ENCODE results near the gene MINDY3. TPM values are rescaled to one million over a fixed set of nuclear protein-coding genes. Genes with fewer than 3 reads are reported as not detected.

MINDY3 gene
- polyA plus RNA-seq, 2 donors = 11.2 to 17.2 TPM

DNA sequence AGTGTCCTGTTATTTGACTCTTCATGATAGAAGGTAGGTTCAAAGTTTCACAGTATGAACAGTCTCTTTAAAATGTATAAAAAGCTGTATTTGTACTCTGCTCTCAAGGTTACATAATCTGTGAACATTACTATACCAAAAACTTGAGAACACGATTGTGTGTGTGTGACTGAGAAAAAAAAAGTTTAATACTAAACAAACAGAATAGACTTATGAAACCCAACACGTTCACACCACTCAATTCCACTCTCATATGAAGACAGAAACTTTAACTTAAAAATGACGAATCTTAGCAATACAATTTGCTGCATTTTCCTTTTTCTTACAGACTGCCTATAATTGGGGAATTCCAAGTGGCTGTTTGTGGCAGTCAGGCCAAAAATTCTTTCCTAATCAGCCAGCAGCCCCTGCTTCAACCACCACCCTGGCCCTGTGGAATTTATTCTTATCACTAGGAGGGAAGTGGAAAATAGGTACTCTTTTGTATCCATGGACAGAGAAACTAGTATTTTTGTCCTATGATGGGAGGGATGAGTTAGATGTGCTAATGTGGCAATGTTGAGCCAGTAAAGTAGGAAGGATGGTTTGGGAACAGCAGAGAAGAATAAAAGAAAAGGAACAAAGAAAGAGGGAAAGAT lies 42.8 kb downstream of the MINDY3 start:
- Histone ChIP-seq H3K4me3 (ENCODE audit: low read depth in 1 of 2, low read length in 2 of 2) (no peak overlapping the region), H3K4me1 (ENCODE audit: control insufficient read depth in 2 of 2, insufficient read depth in 2 of 2, low read length in 1 of 2) (no peaks in the 10 kb centered on the region), H3K36me3 (ENCODE audit: control insufficient read depth in 2 of 2, insufficient read depth in 2 of 2, low read length in 1 of 2) (peaks cover 3 to 6% of the 10 kb centered on the region in 2 donors), H3K9me3 (ENCODE audit: control insufficient read depth in 2 of 2, insufficient read depth in 1 of 2, low read depth in 1 of 2, low read length in 1 of 2) (no peaks in the 10 kb centered on the region), H3K27ac (ENCODE audit: low read depth in 2 of 2, low read length in 1 of 2) (no peak overlapping the region), H3K27me3 (ENCODE audit: control insufficient read depth in 1 of 2, insufficient read depth in 2 of 2, low read length in 2 of 2) (no peaks in the 10 kb centered on the region)
- 47 to 52% methylated on average over 3 of the region's 3 CpGs for WGBS, 2 donors

DNA sequence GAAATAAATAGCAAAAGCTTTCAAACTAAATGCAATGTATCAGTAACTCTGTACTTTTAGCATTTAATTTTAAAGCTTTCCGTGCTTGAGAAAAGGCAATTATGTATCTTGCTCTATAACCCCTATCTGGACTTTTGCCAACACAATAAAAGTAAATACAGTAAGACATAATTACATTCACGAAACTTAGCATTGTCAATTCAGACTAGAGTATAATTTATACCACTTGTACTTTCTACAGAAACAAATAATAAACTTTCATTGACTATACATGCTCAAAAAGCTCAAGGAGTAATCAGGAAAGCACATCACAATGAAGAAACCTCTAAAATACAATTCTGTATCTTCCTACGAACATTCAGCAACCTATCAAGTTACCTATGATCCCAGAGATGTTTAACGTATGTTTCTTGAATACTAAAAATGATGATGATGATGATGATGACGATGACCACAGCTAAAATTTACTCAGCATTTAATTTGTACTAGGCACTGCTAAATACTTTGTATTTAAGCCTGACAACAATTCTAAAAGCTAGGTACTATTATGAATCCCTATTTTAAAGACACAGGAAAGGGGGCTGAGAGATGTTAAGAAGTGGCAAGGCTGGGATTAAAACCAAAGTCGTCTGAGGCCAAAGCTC lies 44.9 kb downstream of the MINDY3 start:
- 84 to 85% methylated on average over 6 of the region's 6 CpGs for WGBS, 2 donors

DNA sequence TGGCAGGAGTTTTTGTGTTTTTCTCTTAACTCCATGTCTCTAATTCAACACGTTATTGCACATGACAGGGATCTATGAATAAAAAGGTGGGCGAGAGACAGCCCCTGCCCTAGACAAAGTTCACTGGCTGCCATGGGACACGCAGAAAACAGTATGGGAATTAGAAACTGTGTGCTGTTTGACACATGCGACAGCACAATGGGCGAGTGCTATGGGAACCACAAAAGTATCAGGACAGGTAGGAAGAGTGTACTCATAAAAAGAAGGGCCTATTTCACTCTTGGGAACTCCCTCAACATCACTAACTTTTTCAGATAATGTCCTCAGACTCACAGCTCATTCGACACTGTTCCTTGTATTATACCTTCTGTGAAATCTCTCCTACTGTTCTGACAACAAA lies 45.7 kb downstream of the MINDY3 start:
- Histone ChIP-seq H3K4me1 (ENCODE audit: control insufficient read depth in 2 of 2, insufficient read depth in 2 of 2, low read length in 1 of 2) (no peaks in the 10 kb centered on the region), H3K9me3 (ENCODE audit: control insufficient read depth in 2 of 2, insufficient read depth in 1 of 2, low read depth in 1 of 2, low read length in 1 of 2) (no peaks in the 10 kb centered on the region), H3K36me3 (ENCODE audit: control insufficient read depth in 2 of 2, insufficient read depth in 2 of 2, low read length in 1 of 2) (peaks cover 2 to 3% of the 10 kb centered on the region in 2 donors), H3K27me3 (ENCODE audit: control insufficient read depth in 1 of 2, insufficient read depth in 2 of 2, low read length in 2 of 2) (no peaks in the 10 kb centered on the region), H3K27ac (ENCODE audit: low read depth in 2 of 2, low read length in 1 of 2) (no peak overlapping the region), H3K4me3 (ENCODE audit: low read depth in 1 of 2, low read length in 2 of 2) (no peak overlapping the region)
- WGBS, 2 donors = 85 to 88% methylated on average over 6 of the region's 6 CpGs

More for the DNA sequence above, 44.9 kb downstream of the MINDY3 start:
- Histone ChIP-seq H3K36me3 (ENCODE audit: control insufficient read depth in 2 of 2, insufficient read depth in 2 of 2, low read length in 1 of 2) (peaks cover 3 to 4% of the 10 kb centered on the region in 2 donors), H3K9me3 (ENCODE audit: control insufficient read depth in 2 of 2, insufficient read depth in 1 of 2, low read depth in 1 of 2, low read length in 1 of 2) (no peaks in the 10 kb centered on the region), H3K27ac (ENCODE audit: low read depth in 2 of 2, low read length in 1 of 2) (no peak overlapping the region), H3K27me3 (ENCODE audit: control insufficient read depth in 1 of 2, insufficient read depth in 2 of 2, low read length in 2 of 2) (no peaks in the 10 kb centered on the region), H3K4me1 (ENCODE audit: control insufficient read depth in 2 of 2, insufficient read depth in 2 of 2, low read length in 1 of 2) (no peaks in the 10 kb centered on the region), H3K4me3 (ENCODE audit: low read depth in 1 of 2, low read length in 2 of 2) (no peak overlapping the region)

DNA sequence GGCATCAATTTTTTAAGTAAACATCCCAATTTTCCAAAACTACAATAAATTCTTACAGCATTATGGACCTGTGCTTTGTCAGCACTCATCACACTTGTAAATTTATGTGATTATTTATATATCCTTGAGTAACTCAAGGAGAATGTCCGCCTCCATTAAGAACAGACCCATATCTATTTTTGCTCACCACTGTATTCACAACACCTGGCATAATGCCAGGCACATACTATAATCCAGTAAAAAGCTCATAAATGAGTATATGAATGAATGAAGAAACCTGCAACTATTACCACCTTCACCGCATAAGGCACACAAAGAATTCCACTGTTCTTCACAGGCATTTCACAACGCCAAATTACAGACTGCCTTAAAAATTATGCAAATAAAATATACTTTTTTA lies 46.9 kb downstream of the MINDY3 start:
- H3K36me3 ChIP-seq (ENCODE audit: control insufficient read depth in 2 of 2, insufficient read depth in 2 of 2, low read length in 1 of 2) = no peaks in the 10 kb centered on the region
- H3K9me3 ChIP-seq (ENCODE audit: control insufficient read depth in 2 of 2, insufficient read depth in 1 of 2, low read depth in 1 of 2, low read length in 1 of 2) = no peaks in the 10 kb centered on the region
- no peak overlapping the region for H3K27ac ChIP-seq (ENCODE audit: low read depth in 2 of 2, low read length in 1 of 2)
- WGBS, 2 donors = 93 to 96% methylated on average over 3 of the region's 3 CpGs
- no peaks in the 10 kb centered on the region for H3K27me3 ChIP-seq (ENCODE audit: control insufficient read depth in 1 of 2, insufficient read depth in 2 of 2, low read length in 2 of 2)
- no peaks in the 10 kb centered on the region for H3K4me1 ChIP-seq (ENCODE audit: control insufficient read depth in 2 of 2, insufficient read depth in 2 of 2, low read length in 1 of 2)
- H3K4me3 ChIP-seq (ENCODE audit: low read depth in 1 of 2, low read length in 2 of 2) = no peak overlapping the region

DNA sequence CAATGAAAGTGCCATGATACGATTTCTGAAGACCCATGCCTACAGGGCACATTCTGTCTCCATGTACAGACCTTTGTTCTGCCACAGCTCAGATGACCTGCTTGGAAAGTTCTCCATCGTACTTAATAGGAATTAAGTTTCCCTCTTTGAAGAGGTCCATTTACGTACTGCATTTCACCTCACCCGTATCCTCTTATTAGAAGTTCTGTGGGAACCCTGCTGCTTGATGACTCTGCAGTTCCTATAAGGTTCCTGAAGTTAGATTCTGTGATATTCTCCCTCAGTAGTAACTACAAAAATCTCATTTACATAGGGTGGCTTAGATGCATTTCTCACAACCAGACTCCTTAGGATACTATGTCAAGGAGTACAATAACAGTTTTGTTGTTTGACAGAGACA lies 50.9 kb downstream of the MINDY3 start:
- Histone ChIP-seq H3K27ac (ENCODE audit: low read depth in 2 of 2, low read length in 1 of 2) (no peak overlapping the region), H3K4me3 (ENCODE audit: low read depth in 1 of 2, low read length in 2 of 2) (no peak overlapping the region), H3K4me1 (ENCODE audit: control insufficient read depth in 2 of 2, insufficient read depth in 2 of 2, low read length in 1 of 2) (no peaks in the 10 kb centered on the region), H3K9me3 (ENCODE audit: control insufficient read depth in 2 of 2, insufficient read depth in 1 of 2, low read depth in 1 of 2, low read length in 1 of 2) (no peaks in the 10 kb centered on the region), H3K36me3 (ENCODE audit: control insufficient read depth in 2 of 2, insufficient read depth in 2 of 2, low read length in 1 of 2) (peaks cover 3 to 5% of the 10 kb centered on the region in 2 donors), H3K27me3 (ENCODE audit: control insufficient read depth in 1 of 2, insufficient read depth in 2 of 2, low read length in 2 of 2) (no peaks in the 10 kb centered on the region)
- WGBS, 2 donors = 90 to 94% methylated on average over 4 of the region's 4 CpGs

DNA sequence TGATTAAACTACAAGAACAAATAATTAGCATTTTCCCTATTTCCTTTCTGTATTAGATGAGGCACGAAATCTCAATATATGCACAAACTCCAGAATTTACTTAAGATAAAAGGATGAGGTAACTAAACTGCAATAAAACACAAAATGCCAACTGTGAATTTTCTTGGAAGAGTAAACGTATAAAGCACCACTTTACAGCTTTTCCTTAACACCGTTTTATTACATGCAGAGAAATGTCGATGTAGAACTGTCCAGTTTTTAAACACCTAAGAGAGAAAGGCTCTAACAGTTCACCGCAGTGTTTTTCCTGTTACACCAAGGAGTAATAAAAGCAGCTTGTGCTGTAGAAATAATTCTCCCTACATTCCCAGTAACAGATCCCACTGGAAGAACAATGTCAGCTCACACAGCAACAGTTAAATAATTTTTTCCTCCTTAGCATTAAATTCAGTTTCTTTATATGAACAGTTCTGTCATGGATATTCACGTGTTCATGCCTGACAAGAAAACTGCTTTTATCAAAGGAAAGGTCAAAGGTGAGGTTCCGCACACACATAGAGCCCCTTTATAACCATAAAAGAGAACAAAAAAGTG lies 52.0 kb downstream of the MINDY3 start:
- no peak overlapping the region for H3K4me3 ChIP-seq (ENCODE audit: low read depth in 1 of 2, low read length in 2 of 2)
- no peaks in the 10 kb centered on the region for H3K4me1 ChIP-seq (ENCODE audit: control insufficient read depth in 2 of 2, insufficient read depth in 2 of 2, low read length in 1 of 2)
- WGBS, 2 donors = 81 to 87% methylated on average over 7 of the region's 7 CpGs
- no peaks in the 10 kb centered on the region for H3K9me3 ChIP-seq (ENCODE audit: control insufficient read depth in 2 of 2, insufficient read depth in 1 of 2, low read depth in 1 of 2, low read length in 1 of 2)
- no peak overlapping the region for H3K27ac ChIP-seq (ENCODE audit: low read depth in 2 of 2, low read length in 1 of 2)
- no peaks in the 10 kb centered on the region for H3K27me3 ChIP-seq (ENCODE audit: control insufficient read depth in 1 of 2, insufficient read depth in 2 of 2, low read length in 2 of 2)
- peaks cover 3 to 5% of the 10 kb centered on the region in 2 donors for H3K36me3 ChIP-seq (ENCODE audit: control insufficient read depth in 2 of 2, insufficient read depth in 2 of 2, low read length in 1 of 2)

DNA sequence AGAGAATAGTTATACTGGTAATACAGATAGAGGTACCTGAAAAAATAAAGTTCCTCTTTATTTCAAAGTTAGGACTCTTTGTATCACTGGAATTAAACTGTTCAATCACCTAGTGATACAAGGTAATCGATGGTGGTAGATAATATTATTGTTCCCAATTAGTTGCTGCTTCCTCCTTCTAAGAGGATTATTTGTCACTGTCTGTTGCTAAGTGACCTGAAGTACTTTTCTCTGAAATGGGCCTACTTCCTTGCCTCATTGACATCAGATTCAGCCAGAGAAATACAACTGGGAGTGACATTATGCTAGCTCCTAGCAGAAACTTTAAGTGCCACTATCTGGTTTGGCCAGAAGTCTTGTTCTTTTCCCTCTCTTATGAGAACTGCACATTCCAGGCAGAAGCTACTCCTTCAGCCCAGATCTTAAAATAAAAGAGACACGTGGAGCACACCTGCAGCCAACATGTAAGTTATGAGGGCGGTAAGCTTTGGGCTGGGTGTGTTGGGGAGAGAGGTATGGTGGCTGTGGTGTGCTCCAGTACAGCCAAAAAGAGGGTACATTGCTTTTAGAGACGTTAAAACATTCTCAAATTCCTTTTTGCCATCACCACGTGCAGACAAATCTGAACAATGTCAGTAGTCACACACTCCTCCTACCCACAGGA lies 54.8 kb downstream of the MINDY3 start:
- Histone ChIP-seq H3K27me3 (ENCODE audit: control insufficient read depth in 1 of 2, insufficient read depth in 2 of 2, low read length in 2 of 2) (no peaks in the 10 kb centered on the region), H3K9me3 (ENCODE audit: control insufficient read depth in 2 of 2, insufficient read depth in 1 of 2, low read depth in 1 of 2, low read length in 1 of 2) (no peaks in the 10 kb centered on the region), H3K4me3 (ENCODE audit: low read depth in 1 of 2, low read length in 2 of 2) (no peak overlapping the region), H3K4me1 (ENCODE audit: control insufficient read depth in 2 of 2, insufficient read depth in 2 of 2, low read length in 1 of 2) (no peaks in the 10 kb centered on the region), H3K36me3 (ENCODE audit: control insufficient read depth in 2 of 2, insufficient read depth in 2 of 2, low read length in 1 of 2) (peaks cover 3 to 5% of the 10 kb centered on the region in 2 donors), H3K27ac (ENCODE audit: low read depth in 2 of 2, low read length in 1 of 2) (no peak overlapping the region)
- 86 to 92% methylated on average over 5 of the region's 5 CpGs for WGBS, 2 donors

DNA sequence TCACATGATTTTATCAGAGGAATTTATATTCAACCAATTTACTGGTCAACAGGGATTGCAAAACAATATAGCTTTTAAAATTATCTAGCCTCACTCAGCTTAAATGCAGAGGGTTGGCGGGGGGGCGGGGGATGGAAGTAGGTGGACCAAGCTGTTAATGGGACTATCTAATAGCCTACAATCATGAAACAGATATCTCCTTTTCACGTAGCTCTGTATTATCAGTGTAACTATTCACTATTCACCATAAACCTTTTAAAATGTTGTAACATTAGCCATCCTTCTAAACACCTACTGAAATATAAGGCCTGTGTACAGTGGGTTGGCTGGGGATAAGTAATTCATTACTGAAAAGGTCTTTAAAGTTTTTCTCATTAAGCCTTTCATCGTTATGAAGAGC lies 56.2 kb downstream of the MINDY3 start:
- no peaks in the 10 kb centered on the region for H3K27me3 ChIP-seq (ENCODE audit: control insufficient read depth in 1 of 2, insufficient read depth in 2 of 2, low read length in 2 of 2)
- peaks cover 3 to 5% of the 10 kb centered on the region in 2 donors for H3K36me3 ChIP-seq (ENCODE audit: control insufficient read depth in 2 of 2, insufficient read depth in 2 of 2, low read length in 1 of 2)
- WGBS, 2 donors = 94 to 97% methylated on average over 4 of the region's 4 CpGs
- no peaks in the 10 kb centered on the region for H3K9me3 ChIP-seq (ENCODE audit: control insufficient read depth in 2 of 2, insufficient read depth in 1 of 2, low read depth in 1 of 2, low read length in 1 of 2)
- no peaks in the 10 kb centered on the region for H3K4me1 ChIP-seq (ENCODE audit: control insufficient read depth in 2 of 2, insufficient read depth in 2 of 2, low read length in 1 of 2)
- no peak overlapping the region for H3K27ac ChIP-seq (ENCODE audit: low read depth in 2 of 2, low read length in 1 of 2)
- no peak overlapping the region for H3K4me3 ChIP-seq (ENCODE audit: low read depth in 1 of 2, low read length in 2 of 2)

DNA sequence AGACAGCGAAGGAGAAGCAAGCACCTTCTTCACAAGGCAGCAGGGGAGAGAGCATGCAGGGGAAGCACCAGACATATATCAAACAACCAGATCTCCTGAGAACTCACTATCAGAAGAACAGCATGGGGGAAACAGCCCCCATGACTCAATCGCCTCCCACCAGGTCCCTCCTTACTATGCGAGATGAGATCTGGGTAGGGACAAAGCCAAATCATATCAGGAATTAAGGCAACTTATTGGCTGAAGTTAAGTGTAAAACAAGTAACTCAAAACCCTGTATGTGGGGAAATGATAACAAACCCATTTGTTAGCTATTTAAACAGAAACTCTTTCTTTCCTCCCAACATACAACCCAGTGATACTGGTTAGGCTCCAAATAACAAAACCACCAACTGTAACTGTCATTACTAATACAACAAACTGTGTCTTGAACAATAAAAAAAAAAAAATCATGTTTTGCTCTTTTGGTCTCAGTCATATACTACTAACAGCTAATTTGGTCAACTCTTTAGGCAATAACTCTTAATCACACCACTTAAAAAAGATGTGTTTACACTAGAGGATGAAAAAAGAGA lies 57.8 kb downstream of the MINDY3 start:
- H3K9me3 ChIP-seq (ENCODE audit: control insufficient read depth in 2 of 2, insufficient read depth in 1 of 2, low read depth in 1 of 2, low read length in 1 of 2) = no peaks in the 10 kb centered on the region
- H3K36me3 ChIP-seq (ENCODE audit: control insufficient read depth in 2 of 2, insufficient read depth in 2 of 2, low read length in 1 of 2) = peaks cover 3 to 5% of the 10 kb centered on the region in 2 donors
- no peaks in the 10 kb centered on the region for H3K4me1 ChIP-seq (ENCODE audit: control insufficient read depth in 2 of 2, insufficient read depth in 2 of 2, low read length in 1 of 2)
- WGBS, 2 donors = 77 to 90% methylated on average over 3 of the region's 3 CpGs
- H3K4me3 ChIP-seq (ENCODE audit: low read depth in 1 of 2, low read length in 2 of 2) = no peak overlapping the region
- no peak overlapping the region for H3K27ac ChIP-seq (ENCODE audit: low read depth in 2 of 2, low read length in 1 of 2)
- no peaks in the 10 kb centered on the region for H3K27me3 ChIP-seq (ENCODE audit: control insufficient read depth in 1 of 2, insufficient read depth in 2 of 2, low read length in 2 of 2)

All from esophagus (tissue), 2 donors.